WTC11 (cell line): ENCODE results near the gene KDM4B. TPM values are rescaled to one million over a fixed set of nuclear protein-coding genes. Genes with fewer than 3 reads are reported as not detected.

Experiments
- ATAC-seq: fragments of 200-7000 bp; cut with Tn5 transposase; 2 replicates; pipeline ENCODE4 v1.10.0; 2021; ENCODE audit warnings: mild to moderate bottlenecking, moderate library complexity
- CTCF ChIA-PET: fragments of 300-600 bp; sonication (Branson Sonifier 250); formaldehyde crosslinking; loops from one replicate; lab custom pipeline; 2021; ENCODE audit warnings: antibody characterized with exemption; lab: Charles Lee
- POLR2A ChIA-PET: fragments of 350-600 bp; sonication (Branson Sonifier 250); formaldehyde crosslinking; loops from one replicate; lab custom pipeline; 2021; ENCODE audit warnings: antibody characterized with exemption; lab: Charles Lee
- DNase-seq: peaks from one replicate; pipeline ENCODE4 v3.0.0; 2021; ENCODE audit warnings: low spot score
- H3K27ac Mint-ChIP-seq: 2 replicates; pipeline ENCODE4 v1.8.0; 2021; ENCODE audit warnings: mixed read lengths
- H3K27me3 Mint-ChIP-seq: 2 replicates; pipeline ENCODE4 v1.8.0; 2021; ENCODE audit warnings: low read depth, mild to moderate bottlenecking, moderate library complexity, mixed read lengths
- H3K36me3 Mint-ChIP-seq: 2 replicates; pipeline ENCODE4 v1.8.0; 2021; ENCODE audit warnings: mixed read lengths
- H3K4me1 Mint-ChIP-seq: 2 replicates; pipeline ENCODE4 v1.8.0; 2022; ENCODE audit warnings: mixed read lengths
- H3K4me3 Mint-ChIP-seq: 2 replicates; pipeline ENCODE4 v1.8.0; 2021; ENCODE audit warnings: mild to moderate bottlenecking, moderate library complexity, mixed read lengths
- H3K9me3 Mint-ChIP-seq: 2 replicates; pipeline ENCODE4 v1.8.0; 2021; ENCODE audit warnings: mixed read lengths
- GABPB1 ChIP-seq: sonication (generic); formaldehyde crosslinking; IDR thresholded peaks from 2 replicates; pipeline ENCODE4 v1.8.1; 2023; ENCODE audit warnings: mild to moderate bottlenecking, missing genetic modification reagents
- GRHL2 ChIP-seq: fragments of 250-450 bp; sonication (Bioruptor Pico); IDR thresholded peaks from 2 replicates; pipeline ENCODE4 v1.8.0; 2022; ENCODE audit warnings: mild to moderate bottlenecking, moderate library complexity; ENCODE audit not compliant: insufficient replicate concordance, severe bottlenecking
- HMGA2 ChIP-seq: fragments of 250-450 bp; sonication (Bioruptor Pico); IDR thresholded peaks from 2 replicates; pipeline ENCODE4 v1.4.0; 2021; ENCODE audit warnings: mild to moderate bottlenecking, moderate library complexity
- KAT7 ChIP-seq: sonication (generic); formaldehyde crosslinking; IDR thresholded peaks from 2 replicates; pipeline ENCODE4 v1.8.1; 2023; ENCODE audit warnings: missing genetic modification reagents, mild to moderate bottlenecking, borderline replicate concordance
- NFE2L1 ChIP-seq: sonication (generic); formaldehyde crosslinking; IDR thresholded peaks from 2 replicates; pipeline ENCODE4 v1.8.1; 2023; ENCODE audit warnings: missing genetic modification reagents
- RORB ChIP-seq: fragments of 250-450 bp; sonication (Bioruptor Pico); IDR thresholded peaks from 2 replicates; pipeline ENCODE4 v1.9.0; 2021; ENCODE audit warnings: mild to moderate bottlenecking
- SMAD3 ChIP-seq: sonication (generic); formaldehyde crosslinking; IDR thresholded peaks from 2 replicates; pipeline ENCODE4 v1.8.0; 2022; ENCODE audit warnings: missing genetic modification reagents, mild to moderate bottlenecking, borderline replicate concordance
- TEAD1 ChIP-seq: sonication (generic); formaldehyde crosslinking; IDR thresholded peaks from 2 replicates; pipeline ENCODE4 v1.8.0; 2022; ENCODE audit warnings: mild to moderate bottlenecking, missing genetic modification reagents
- TP53 ChIP-seq: sonication (generic); formaldehyde crosslinking; IDR thresholded peaks from 2 replicates; pipeline ENCODE4 v1.8.1; 2023; ENCODE audit warnings: mild to moderate bottlenecking, missing genetic modification reagents
- ZNF232 ChIP-seq: sonication (generic); formaldehyde crosslinking; IDR thresholded peaks from 2 replicates; pipeline ENCODE4 v1.8.0; 2022; ENCODE audit warnings: mild to moderate bottlenecking, missing genetic modification reagents
- total RNA-seq: library from RNA; stranded (reverse); gene quantifications from 3 replicates; pipeline ENCODE4 v1.2.3, GENCODE V29; 2021
- TF ChIP-seq, protein P1 (sequence below): sonication (generic); formaldehyde crosslinking; IDR thresholded peaks from 2 replicates; pipeline ENCODE4 v1.8.1; 2023; ENCODE audit warnings: mild to moderate bottlenecking, moderate library complexity, missing genetic modification reagents
- TF ChIP-seq, protein P2 (sequence below): sonication (generic); formaldehyde crosslinking; IDR thresholded peaks from 2 replicates; pipeline ENCODE4 v1.8.1; 2023; ENCODE audit warnings: mild to moderate bottlenecking, missing genetic modification reagents, borderline replicate concordance
- TF ChIP-seq, protein P3 (sequence below): sonication (generic); formaldehyde crosslinking; IDR thresholded peaks from 2 replicates; pipeline ENCODE4 v1.8.1; 2022; ENCODE audit warnings: missing genetic modification reagents, borderline replicate concordance
- TF ChIP-seq, protein P4 (sequence below): sonication (generic); formaldehyde crosslinking; IDR thresholded peaks from 2 replicates; pipeline ENCODE4 v1.8.0; 2022; ENCODE audit warnings: mild to moderate bottlenecking, missing genetic modification reagents
- TF ChIP-seq, protein P5 (sequence below): fragments of 250-450 bp; sonication (Bioruptor Pico); IDR thresholded peaks from 2 replicates; pipeline ENCODE4 v1.9.0; 2021; ENCODE audit warnings: mild to moderate bottlenecking, borderline replicate concordance
- TF ChIP-seq, protein P6 (sequence below): sonication (generic); formaldehyde crosslinking; IDR thresholded peaks from 2 replicates; pipeline ENCODE4 v1.8.1; 2022; ENCODE audit warnings: mild to moderate bottlenecking, moderate library complexity, missing genetic modification reagents
- TF ChIP-seq, protein P7 (sequence below): fragments of 250-450 bp; sonication (Bioruptor Pico); IDR thresholded peaks from 2 replicates; pipeline ENCODE4 v1.8.0; 2021; ENCODE audit warnings: mild to moderate bottlenecking

Gene KDM4B
- total RNA-seq, 1 experiment from 2014 or later, result 43.2 TPM

DNA sequence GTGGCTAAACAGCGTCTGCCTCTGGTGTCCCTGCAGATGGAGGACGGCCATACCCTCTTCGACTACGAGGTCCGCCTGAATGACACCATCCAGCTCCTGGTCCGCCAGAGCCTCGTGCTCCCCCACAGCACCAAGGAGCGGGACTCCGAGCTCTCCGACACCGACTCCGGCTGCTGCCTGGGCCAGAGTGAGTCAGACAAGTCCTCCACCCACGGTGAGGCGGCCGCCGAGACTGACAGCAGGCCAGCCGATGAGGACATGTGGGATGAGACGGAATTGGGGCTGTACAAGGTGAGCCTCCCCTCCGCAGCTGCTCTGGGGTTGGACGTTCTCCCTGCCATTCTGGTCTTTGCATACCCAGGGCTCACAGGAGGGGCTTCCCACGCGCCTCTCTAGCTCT is 39.7 kb upstream of the KDM4B start:
- Mint-ChIP-seq H3K27ac (no peak overlapping the region; the same call in 1 of the 2 replicates), H3K27me3 (no peaks in the 10 kb centered on the region)
- POLR2A ChIA-PET, result interaction anchor here (0.6 kb wide), 1 partner anchor 902 kb away, joined by 5 read pairs; no protein-coding TSS in a partner anchor

More for the DNA sequence above, 39.7 kb upstream of the KDM4B start:
- H3K9me3 Mint-ChIP-seq, result no peaks in the 10 kb centered on the region
- CTCF ChIA-PET, result interaction anchor here (0.5 to 1.6 kb wide), 4 partner anchors 11 to 120 kb away, joined by 3 to 6 read pairs (median 4); no protein-coding TSS in a partner anchor
- TF ChIP-seq SMAD3 (CRISPR knock-in tag), result no peak
- TF ChIP-seq KAT7, result no peak
- TF ChIP-seq, protein P1, sequence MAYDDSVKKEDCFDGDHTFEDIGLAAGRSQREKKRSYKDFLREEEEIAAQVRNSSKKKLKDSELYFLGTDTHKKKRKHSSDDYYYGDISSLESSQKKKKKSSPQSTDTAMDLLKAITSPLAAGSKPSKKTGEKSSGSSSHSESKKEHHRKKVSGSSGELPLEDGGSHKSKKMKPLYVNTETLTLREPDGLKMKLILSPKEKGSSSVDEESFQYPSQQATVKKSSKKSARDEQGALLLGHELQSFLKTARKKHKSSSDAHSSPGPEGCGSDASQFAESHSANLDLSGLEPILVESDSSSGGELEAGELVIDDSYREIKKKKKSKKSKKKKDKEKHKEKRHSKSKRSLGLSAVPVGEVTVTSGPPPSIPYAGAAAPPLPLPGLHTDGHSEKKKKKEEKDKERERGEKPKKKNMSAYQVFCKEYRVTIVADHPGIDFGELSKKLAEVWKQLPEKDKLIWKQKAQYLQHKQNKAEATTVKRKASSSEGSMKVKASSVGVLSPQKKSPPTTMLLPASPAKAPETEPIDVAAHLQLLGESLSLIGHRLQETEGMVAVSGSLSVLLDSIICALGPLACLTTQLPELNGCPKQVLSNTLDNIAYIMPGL (CRISPR knock-in tag), result no peak
- TF ChIP-seq, protein P2, sequence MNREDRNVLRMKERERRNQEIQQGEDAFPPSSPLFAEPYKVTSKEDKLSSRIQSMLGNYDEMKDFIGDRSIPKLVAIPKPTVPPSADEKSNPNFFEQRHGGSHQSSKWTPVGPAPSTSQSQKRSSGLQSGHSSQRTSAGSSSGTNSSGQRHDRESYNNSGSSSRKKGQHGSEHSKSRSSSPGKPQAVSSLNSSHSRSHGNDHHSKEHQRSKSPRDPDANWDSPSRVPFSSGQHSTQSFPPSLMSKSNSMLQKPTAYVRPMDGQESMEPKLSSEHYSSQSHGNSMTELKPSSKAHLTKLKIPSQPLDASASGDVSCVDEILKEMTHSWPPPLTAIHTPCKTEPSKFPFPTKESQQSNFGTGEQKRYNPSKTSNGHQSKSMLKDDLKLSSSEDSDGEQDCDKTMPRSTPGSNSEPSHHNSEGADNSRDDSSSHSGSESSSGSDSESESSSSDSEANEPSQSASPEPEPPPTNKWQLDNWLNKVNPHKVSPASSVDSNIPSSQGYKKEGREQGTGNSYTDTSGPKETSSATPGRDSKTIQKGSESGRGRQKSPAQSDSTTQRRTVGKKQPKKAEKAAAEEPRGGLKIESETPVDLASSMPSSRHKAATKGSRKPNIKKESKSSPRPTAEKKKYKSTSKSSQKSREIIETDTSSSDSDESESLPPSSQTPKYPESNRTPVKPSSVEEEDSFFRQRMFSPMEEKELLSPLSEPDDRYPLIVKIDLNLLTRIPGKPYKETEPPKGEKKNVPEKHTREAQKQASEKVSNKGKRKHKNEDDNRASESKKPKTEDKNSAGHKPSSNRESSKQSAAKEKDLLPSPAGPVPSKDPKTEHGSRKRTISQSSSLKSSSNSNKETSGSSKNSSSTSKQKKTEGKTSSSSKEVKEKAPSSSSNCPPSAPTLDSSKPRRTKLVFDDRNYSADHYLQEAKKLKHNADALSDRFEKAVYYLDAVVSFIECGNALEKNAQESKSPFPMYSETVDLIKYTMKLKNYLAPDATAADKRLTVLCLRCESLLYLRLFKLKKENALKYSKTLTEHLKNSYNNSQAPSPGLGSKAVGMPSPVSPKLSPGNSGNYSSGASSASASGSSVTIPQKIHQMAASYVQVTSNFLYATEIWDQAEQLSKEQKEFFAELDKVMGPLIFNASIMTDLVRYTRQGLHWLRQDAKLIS (CRISPR knock-in tag), result no peak
- TF ChIP-seq, protein P3, sequence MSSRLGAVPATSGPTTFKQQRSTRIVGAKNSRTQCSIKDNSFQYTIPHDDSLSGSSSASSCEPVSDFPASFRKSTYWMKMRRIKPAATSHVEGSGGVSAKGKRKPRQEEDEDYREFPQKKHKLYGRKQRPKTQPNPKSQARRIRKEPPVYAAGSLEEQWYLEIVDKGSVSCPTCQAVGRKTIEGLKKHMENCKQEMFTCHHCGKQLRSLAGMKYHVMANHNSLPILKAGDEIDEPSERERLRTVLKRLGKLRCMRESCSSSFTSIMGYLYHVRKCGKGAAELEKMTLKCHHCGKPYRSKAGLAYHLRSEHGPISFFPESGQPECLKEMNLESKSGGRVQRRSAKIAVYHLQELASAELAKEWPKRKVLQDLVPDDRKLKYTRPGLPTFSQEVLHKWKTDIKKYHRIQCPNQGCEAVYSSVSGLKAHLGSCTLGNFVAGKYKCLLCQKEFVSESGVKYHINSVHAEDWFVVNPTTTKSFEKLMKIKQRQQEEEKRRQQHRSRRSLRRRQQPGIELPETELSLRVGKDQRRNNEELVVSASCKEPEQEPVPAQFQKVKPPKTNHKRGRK (CRISPR knock-in tag), result no peak
- TF ChIP-seq, protein P4, sequence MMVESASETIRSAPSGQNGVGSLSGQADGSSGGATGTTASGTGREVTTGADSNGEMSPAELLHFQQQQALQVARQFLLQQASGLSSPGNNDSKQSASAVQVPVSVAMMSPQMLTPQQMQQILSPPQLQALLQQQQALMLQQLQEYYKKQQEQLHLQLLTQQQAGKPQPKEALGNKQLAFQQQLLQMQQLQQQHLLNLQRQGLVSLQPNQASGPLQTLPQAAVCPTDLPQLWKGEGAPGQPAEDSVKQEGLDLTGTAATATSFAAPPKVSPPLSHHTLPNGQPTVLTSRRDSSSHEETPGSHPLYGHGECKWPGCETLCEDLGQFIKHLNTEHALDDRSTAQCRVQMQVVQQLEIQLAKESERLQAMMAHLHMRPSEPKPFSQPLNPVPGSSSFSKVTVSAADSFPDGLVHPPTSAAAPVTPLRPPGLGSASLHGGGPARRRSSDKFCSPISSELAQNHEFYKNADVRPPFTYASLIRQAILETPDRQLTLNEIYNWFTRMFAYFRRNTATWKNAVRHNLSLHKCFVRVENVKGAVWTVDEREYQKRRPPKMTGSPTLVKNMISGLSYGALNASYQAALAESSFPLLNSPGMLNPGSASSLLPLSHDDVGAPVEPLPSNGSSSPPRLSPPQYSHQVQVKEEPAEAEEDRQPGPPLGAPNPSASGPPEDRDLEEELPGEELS (CRISPR knock-in tag), result no peak
- TF ChIP-seq HMGA2 (CRISPR knock-in tag), result no peak
- TF ChIP-seq RORB, result no peak
- TF ChIP-seq, protein P5, sequence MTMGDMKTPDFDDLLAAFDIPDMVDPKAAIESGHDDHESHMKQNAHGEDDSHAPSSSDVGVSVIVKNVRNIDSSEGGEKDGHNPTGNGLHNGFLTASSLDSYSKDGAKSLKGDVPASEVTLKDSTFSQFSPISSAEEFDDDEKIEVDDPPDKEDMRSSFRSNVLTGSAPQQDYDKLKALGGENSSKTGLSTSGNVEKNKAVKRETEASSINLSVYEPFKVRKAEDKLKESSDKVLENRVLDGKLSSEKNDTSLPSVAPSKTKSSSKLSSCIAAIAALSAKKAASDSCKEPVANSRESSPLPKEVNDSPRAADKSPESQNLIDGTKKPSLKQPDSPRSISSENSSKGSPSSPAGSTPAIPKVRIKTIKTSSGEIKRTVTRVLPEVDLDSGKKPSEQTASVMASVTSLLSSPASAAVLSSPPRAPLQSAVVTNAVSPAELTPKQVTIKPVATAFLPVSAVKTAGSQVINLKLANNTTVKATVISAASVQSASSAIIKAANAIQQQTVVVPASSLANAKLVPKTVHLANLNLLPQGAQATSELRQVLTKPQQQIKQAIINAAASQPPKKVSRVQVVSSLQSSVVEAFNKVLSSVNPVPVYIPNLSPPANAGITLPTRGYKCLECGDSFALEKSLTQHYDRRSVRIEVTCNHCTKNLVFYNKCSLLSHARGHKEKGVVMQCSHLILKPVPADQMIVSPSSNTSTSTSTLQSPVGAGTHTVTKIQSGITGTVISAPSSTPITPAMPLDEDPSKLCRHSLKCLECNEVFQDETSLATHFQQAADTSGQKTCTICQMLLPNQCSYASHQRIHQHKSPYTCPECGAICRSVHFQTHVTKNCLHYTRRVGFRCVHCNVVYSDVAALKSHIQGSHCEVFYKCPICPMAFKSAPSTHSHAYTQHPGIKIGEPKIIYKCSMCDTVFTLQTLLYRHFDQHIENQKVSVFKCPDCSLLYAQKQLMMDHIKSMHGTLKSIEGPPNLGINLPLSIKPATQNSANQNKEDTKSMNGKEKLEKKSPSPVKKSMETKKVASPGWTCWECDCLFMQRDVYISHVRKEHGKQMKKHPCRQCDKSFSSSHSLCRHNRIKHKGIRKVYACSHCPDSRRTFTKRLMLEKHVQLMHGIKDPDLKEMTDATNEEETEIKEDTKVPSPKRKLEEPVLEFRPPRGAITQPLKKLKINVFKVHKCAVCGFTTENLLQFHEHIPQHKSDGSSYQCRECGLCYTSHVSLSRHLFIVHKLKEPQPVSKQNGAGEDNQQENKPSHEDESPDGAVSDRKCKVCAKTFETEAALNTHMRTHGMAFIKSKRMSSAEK (CRISPR knock-in tag), result no peak
- TF ChIP-seq, protein P6, sequence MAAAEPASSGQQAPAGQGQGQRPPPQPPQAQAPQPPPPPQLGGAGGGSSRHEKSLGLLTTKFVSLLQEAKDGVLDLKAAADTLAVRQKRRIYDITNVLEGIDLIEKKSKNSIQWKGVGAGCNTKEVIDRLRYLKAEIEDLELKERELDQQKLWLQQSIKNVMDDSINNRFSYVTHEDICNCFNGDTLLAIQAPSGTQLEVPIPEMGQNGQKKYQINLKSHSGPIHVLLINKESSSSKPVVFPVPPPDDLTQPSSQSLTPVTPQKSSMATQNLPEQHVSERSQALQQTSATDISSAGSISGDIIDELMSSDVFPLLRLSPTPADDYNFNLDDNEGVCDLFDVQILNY, result no peak
- TF ChIP-seq GABPB1 (CRISPR knock-in tag), result no peak
- no peak for TF ChIP-seq ZNF232 (CRISPR knock-in tag)
- TF ChIP-seq, protein P7, sequence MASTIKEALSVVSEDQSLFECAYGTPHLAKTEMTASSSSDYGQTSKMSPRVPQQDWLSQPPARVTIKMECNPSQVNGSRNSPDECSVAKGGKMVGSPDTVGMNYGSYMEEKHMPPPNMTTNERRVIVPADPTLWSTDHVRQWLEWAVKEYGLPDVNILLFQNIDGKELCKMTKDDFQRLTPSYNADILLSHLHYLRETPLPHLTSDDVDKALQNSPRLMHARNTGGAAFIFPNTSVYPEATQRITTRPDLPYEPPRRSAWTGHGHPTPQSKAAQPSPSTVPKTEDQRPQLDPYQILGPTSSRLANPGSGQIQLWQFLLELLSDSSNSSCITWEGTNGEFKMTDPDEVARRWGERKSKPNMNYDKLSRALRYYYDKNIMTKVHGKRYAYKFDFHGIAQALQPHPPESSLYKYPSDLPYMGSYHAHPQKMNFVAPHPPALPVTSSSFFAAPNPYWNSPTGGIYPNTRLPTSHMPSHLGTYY (CRISPR knock-in tag), result no peak
- no peak for TF ChIP-seq GRHL2 (CRISPR knock-in tag)
- no peak for TF ChIP-seq TP53 (CRISPR knock-in tag)
- no peak for TF ChIP-seq NFE2L1 (CRISPR knock-in tag)
- no peak for TF ChIP-seq TEAD1 (CRISPR knock-in tag)
- peaks cover 18% of the 10 kb centered on the region for H3K36me3 Mint-ChIP-seq
- ATAC-seq (no peak), DNase-seq (no peak)
- peaks cover 4% of the 10 kb centered on the region for H3K4me1 Mint-ChIP-seq
- H3K4me3 Mint-ChIP-seq, result no peak overlapping the region
